Right atrium auricular region (tissue), 2 donors: ENCODE results near the gene CD209. TPM values are rescaled to one million over a fixed set of nuclear protein-coding genes. Genes with fewer than 3 reads are reported as not detected.

Experiments
- DNase-seq: peaks from one replicate; pipeline ENCODE4 v3.0.0-alpha.2; 2019; ENCODE audit warnings: low spot score
- H3K27ac ChIP-seq, 2 donors: fragments of 200-600 bp; sonication (generic); 1 replicate in 1 of 2; 2 replicates in 1 of 2; pipeline ENCODE4 v1.5.1; 2016 to 2019
- H3K27me3 ChIP-seq, 2 donors: fragments of 200-600 bp; sonication (generic); one replicate each; pipeline versions ENCODE4 v1.5.1 to v1.6.0; 2017 to 2019
- H3K36me3 ChIP-seq: fragments of 200-600 bp; sonication (generic); one replicate; pipeline ENCODE4 v1.5.1; 2016
- H3K4me1 ChIP-seq, 2 donors: fragments of 200-600 bp; sonication (generic); one replicate each; pipeline versions ENCODE4 v1.5.1 to v1.6.0; 2017 to 2019
- H3K4me3 ChIP-seq, 2 donors: fragments of 200-600 bp; sonication (generic); 1 replicate in 1 of 2; 2 replicates in 1 of 2; pipeline ENCODE4 v1.5.1; 2017 to 2019; ENCODE audit warnings: mild to moderate bottlenecking in 1 of 2, moderate library complexity in 1 of 2
- H3K9me3 ChIP-seq, 2 donors: fragments of 200-600 bp; sonication (generic); one replicate each; pipeline ENCODE4 v1.5.1; 2019
- total RNA-seq, 2 donors: library from RNA; depleted of rRNA; stranded (reverse); fragments of >200 nt; gene quantifications; one replicate each; pipeline ENCODE4 v1.1.0, GENCODE V29; 2016
- TF ChIP-seq, protein P1 (sequence below), 2 donors: fragments of 200-600 bp; sonication (generic); IDR thresholded peaks; one replicate each; pipeline ENCODE4 v1.5.1; 2019; ENCODE audit warnings: antibody characterized with exemption in 2 of 2

CD209 gene
- total RNA-seq, 2 donors from 2014 or later: 0.59 to 4.3 TPM

- DNase-seq: no peak
- Histone ChIP-seq H3K4me1 (peaks cover 0 to 6% of the 10 kb centered on the region in 2 donors), H3K27me3 (peaks cover 0 to 24% of the 10 kb centered on the region in 2 donors), H3K27ac (no peak overlapping the region), H3K36me3 (no peaks in the 10 kb centered on the region), H3K4me3 (peak overlapping the region in 1 of 2 donors; percentile 3), H3K9me3 (no peaks in the 10 kb centered on the region)
- TF ChIP-seq, protein P1, sequence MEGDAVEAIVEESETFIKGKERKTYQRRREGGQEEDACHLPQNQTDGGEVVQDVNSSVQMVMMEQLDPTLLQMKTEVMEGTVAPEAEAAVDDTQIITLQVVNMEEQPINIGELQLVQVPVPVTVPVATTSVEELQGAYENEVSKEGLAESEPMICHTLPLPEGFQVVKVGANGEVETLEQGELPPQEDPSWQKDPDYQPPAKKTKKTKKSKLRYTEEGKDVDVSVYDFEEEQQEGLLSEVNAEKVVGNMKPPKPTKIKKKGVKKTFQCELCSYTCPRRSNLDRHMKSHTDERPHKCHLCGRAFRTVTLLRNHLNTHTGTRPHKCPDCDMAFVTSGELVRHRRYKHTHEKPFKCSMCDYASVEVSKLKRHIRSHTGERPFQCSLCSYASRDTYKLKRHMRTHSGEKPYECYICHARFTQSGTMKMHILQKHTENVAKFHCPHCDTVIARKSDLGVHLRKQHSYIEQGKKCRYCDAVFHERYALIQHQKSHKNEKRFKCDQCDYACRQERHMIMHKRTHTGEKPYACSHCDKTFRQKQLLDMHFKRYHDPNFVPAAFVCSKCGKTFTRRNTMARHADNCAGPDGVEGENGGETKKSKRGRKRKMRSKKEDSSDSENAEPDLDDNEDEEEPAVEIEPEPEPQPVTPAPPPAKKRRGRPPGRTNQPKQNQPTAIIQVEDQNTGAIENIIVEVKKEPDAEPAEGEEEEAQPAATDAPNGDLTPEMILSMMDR (IDR thresholded peaks at IDR 0.05): no peak
Measured at GRCh38 chr19:7730286-7731217, 16.8 kb downstream of the CD209 start.

GRCh38 chr19:7729831-7730285 is 17.5 kb downstream of the CD209 start:
- Histone ChIP-seq H3K4me3 (no peak overlapping the region), H3K27me3 (peaks cover 0 to 24% of the 10 kb centered on the region in 2 donors), H3K27ac (no peak overlapping the region), H3K4me1 (peaks cover 0 to 6% of the 10 kb centered on the region in 2 donors), H3K36me3 (no peaks in the 10 kb centered on the region), H3K9me3 (no peaks in the 10 kb centered on the region)
- TF ChIP-seq, protein P1 (IDR thresholded peaks at IDR 0.05): no peak
- no peak for DNase-seq

DNA sequence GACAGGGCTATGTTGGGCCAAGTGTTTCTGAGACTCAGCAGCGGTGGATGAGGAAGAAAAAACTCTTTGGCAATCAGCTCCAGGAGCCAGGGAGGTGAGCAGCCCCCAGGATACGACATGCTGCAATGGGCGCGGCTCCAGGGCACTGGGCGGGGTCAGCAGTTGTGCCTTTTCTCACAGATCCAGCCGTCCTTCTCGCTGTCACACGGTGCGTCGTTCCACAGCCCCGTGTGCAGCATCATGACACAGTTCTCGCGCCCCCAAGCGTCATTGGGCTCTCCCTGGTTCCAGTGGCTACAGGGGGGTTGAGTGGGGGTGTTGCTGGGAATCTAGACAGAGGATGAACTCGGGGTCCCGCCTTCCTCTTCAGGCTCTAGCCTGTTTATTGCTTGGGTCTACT is 18.1 kb downstream of the CD209 start:
- H3K4me1 ChIP-seq: peaks cover 0 to 6% of the 10 kb centered on the region in 2 donors
- no peak overlapping the region for H3K4me3 ChIP-seq
- no peak for DNase-seq
- H3K9me3 ChIP-seq: no peaks in the 10 kb centered on the region
- TF ChIP-seq, protein P1 (IDR thresholded peaks at IDR 0.05): no peak
- no peak overlapping the region for H3K27ac ChIP-seq
- peaks cover 0 to 24% of the 10 kb centered on the region in 2 donors for H3K27me3 ChIP-seq
- no peaks in the 10 kb centered on the region for H3K36me3 ChIP-seq

GRCh38 chr19:7725791-7726190 is 21.5 kb downstream of the CD209 start:
- peaks cover 0 to 6% of the 10 kb centered on the region in 2 donors for H3K4me1 ChIP-seq
- no peaks in the 10 kb centered on the region for H3K36me3 ChIP-seq
- H3K4me3 ChIP-seq: no peak overlapping the region
- DNase-seq: no peak
- TF ChIP-seq, protein P1 (IDR thresholded peaks at IDR 0.05): no peak
- no peaks in the 10 kb centered on the region for H3K9me3 ChIP-seq
- H3K27ac ChIP-seq: no peak overlapping the region
- peaks cover 0 to 11% of the 10 kb centered on the region in 2 donors for H3K27me3 ChIP-seq

DNA sequence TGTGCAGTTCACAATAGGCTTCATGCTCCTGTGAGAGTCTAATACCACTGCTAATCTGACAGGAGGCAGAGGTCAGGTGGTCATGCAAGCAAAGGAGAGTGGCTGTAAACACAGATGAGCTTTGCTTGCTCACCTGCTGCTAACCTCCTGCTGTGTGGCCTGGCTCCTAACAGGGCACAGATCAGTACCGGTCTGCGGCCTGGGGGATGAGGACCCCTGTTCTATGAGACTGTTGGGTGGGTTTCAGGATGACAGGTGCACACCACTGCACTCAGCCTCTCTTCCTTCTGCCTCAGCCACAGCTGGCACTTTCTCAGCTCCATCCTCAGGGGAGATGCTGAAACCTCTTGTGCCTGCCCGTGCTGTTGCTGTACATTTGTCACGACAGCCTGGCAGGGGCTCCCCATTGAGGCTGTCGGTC is 25.1 kb downstream of the CD209 start:
- no peaks in the 10 kb centered on the region for H3K9me3 ChIP-seq
- H3K4me3 ChIP-seq: no peak overlapping the region
- DNase-seq: no peak
- TF ChIP-seq, protein P1 (IDR thresholded peaks at IDR 0.05): no peak
- no peaks in the 10 kb centered on the region for H3K36me3 ChIP-seq
- H3K4me1 ChIP-seq: no peaks in the 10 kb centered on the region
- H3K27me3 ChIP-seq: no peaks in the 10 kb centered on the region
- H3K27ac ChIP-seq: no peak overlapping the region
